IPS-20b (cell line): ENCODE results near the gene SELL.

ENCODE experiments used
- H3K27ac ChIP-seq: one replicate; pipeline ENCODE4 v1.5.1; 2013; ENCODE audit warnings: low read length
- H3K27me3 ChIP-seq: 2 replicates; pipeline ENCODE4 v1.6.1; 2013; ENCODE audit warnings: mild to moderate bottlenecking, low read length, inconsistent platforms; ENCODE audit not compliant: insufficient read depth
- H3K36me3 ChIP-seq: 2 replicates; pipeline ENCODE4 v1.6.1; 2013; ENCODE audit warnings: low read depth, mild to moderate bottlenecking, inconsistent platforms, low read length, moderate library complexity; ENCODE audit not compliant: insufficient read depth
- H3K4me1 ChIP-seq: 2 replicates; pipeline ENCODE4 v1.6.1; 2013; ENCODE audit warnings: mild to moderate bottlenecking, control low read depth, inconsistent platforms, low read length, moderate library complexity; ENCODE audit not compliant: insufficient read depth
- H3K4me3 ChIP-seq: 2 replicates; pipeline ENCODE4 v1.5.1; 2013; ENCODE audit warnings: mild to moderate bottlenecking, low read length, inconsistent platforms
- H3K9ac ChIP-seq: 2 replicates; pipeline ENCODE4 v1.6.1; 2013; ENCODE audit warnings: low read depth, mild to moderate bottlenecking, inconsistent platforms, low read length, moderate library complexity
- H3K9me3 ChIP-seq: 2 replicates; pipeline ENCODE4 v1.6.1; 2013; ENCODE audit warnings: mild to moderate bottlenecking, low read depth, low read length, inconsistent platforms; ENCODE audit not compliant: insufficient read depth

SELL gene

DNA sequence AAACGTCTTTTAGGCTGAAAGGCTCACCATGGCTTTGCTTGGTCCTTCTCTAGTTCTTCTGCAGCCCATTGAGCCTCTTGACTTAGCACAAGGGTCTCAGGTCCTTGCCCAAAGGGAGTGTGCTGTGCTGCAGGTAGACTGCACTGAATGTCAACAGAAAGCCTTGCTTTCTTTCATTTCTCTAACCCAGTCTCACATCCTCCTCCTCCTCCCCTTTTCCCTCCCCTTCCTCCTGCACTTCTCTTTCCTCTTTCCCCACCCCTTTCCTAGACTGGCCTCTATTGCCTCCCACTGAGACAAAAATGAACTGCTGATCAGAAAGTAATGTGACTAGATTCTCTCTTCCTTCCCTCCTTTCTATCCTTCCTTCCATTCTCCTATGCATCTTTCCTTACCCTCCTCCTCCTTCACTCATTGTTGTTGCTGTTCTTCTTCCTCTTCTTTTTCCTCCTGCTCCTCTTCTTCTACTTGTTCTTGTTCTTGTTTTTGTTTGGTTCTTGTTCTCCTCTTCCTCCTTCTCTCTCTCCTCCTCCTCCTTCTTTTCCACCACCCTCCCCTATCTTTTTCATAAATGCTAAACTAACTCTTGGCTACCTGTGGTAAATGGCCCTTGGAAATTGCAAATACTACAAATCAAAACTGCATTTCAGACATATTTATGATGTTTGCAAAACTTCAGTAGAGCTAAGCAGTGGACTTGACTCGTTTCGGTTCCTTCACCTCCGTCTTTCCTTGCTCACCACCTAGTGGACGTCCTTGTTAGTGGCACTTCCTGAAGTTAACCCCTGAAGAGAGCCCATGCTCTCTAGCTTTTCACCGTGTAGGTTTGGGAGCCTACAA is at the start of gene SELL:
Gene SELL, minus strand, starts transcription at position 152 of the 840 bp plus-strand sequence. Its CDS starts 122 bp downstream, at position 30.
- Histone ChIP-seq H3K36me3 (no peaks in the 10 kb centered on the region), H3K27ac (no peak within 1 kb of the TSS), H3K4me3 (peak within 1 kb of the TSS; percentile 20), H3K4me1 (peaks cover 4% of the 10 kb centered on the region), H3K9ac (no peak within 1 kb of the TSS), H3K27me3 (no peaks in the 10 kb centered on the region), H3K9me3 (no peaks in the 10 kb centered on the region)

DNA sequence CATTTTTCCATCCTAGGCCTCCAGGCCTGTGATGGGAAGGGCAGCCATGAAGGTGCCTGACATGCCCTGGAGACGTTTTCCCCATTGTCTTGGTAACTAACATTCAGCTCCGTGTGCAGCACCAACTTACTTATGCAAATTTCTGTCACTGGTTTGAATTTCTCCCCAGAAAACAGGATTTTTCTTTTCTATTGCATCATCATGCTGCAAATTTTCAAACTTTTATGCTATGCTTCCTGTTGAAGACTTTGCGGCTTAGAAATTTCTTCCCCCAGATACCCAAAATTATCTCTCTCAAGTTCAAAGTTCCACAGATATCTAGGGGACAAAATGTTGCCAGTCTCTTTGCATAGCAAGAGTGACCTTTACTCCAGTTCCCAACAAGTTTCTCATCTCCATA is 47.6 kb upstream of the SELL start:
- no peaks in the 10 kb centered on the region for H3K27me3 ChIP-seq
- H3K4me1 ChIP-seq = no peaks in the 10 kb centered on the region
- H3K36me3 ChIP-seq = no peaks in the 10 kb centered on the region
- H3K9ac ChIP-seq = no peak overlapping the region
- H3K4me3 ChIP-seq = no peak overlapping the region
- H3K9me3 ChIP-seq = peaks cover 13% of the 10 kb centered on the region
- no peak overlapping the region for H3K27ac ChIP-seq

DNA sequence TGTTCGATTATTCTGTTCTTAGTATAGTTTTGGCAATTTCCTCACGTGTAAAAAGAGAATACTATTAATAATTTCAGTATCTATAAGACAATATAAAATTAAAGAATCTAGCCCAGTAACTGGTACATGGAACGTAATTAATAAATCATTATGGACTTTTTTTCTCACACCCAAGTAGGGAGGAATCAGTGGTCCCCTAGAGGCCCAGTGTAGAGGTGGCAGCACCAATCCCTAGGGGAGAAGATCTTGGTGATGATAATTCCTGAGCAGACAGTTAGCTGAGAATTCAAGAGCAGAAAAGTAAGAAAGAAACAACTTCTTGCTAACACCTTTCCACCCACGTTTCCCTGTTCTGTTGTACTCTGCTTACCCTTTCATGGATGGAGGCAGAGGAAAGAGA is 42.1 kb upstream of the SELL start:
- H3K4me3 ChIP-seq = no peak overlapping the region
- H3K27me3 ChIP-seq = no peaks in the 10 kb centered on the region
- H3K27ac ChIP-seq = no peak overlapping the region
- no peaks in the 10 kb centered on the region for H3K4me1 ChIP-seq
- H3K36me3 ChIP-seq = no peaks in the 10 kb centered on the region
- peaks cover 1% of the 10 kb centered on the region for H3K9me3 ChIP-seq
- no peak overlapping the region for H3K9ac ChIP-seq

DNA sequence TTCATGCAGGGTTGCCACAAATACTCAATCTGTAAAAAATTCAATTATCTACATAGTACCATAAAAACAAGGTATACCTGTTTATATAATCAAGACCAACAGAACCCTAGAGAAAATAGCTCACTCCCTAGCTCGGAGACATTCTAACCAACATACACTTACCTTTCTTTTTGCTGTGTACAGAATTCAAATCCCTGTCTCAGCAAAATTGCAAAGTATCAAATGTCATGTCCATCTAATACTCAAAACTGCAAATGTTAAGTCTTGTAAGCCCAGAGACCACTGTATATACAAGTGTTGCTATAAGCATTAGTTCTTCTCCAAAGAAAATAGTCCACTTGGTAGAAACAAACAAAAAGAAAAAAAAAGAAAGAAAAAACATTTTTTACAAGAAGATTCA is 38.6 kb upstream of the SELL start:
- peaks cover 14% of the 10 kb centered on the region for H3K4me1 ChIP-seq
- H3K36me3 ChIP-seq = no peaks in the 10 kb centered on the region
- H3K9ac ChIP-seq = no peak overlapping the region
- H3K27ac ChIP-seq = no peak overlapping the region
- H3K9me3 ChIP-seq = no peaks in the 10 kb centered on the region
- no peaks in the 10 kb centered on the region for H3K27me3 ChIP-seq
- H3K4me3 ChIP-seq = no peak overlapping the region

DNA sequence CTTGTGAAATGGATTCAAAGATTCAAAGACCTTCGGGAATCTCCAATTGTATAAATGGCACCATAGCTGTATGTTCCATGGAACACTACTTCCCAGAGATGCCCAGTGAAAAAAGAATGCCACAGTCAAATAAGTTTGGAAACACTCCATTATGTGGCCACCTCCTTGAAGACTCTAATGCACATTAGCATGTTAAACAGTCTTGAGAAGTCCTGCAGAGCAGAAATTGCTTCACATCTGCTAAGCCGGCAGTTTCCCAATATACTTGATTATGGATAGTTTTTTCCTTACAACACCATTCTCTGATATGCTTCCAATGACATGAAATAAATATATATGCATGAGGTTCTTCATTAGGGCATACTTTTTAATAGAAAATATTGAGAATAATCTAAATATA is 35.1 kb upstream of the SELL start:
- Histone ChIP-seq H3K4me3 (no peak overlapping the region), H3K4me1 (peaks cover 18% of the 10 kb centered on the region), H3K9me3 (no peaks in the 10 kb centered on the region), H3K27ac (no peak overlapping the region), H3K36me3 (no peaks in the 10 kb centered on the region), H3K9ac (no peak overlapping the region), H3K27me3 (no peaks in the 10 kb centered on the region)

DNA sequence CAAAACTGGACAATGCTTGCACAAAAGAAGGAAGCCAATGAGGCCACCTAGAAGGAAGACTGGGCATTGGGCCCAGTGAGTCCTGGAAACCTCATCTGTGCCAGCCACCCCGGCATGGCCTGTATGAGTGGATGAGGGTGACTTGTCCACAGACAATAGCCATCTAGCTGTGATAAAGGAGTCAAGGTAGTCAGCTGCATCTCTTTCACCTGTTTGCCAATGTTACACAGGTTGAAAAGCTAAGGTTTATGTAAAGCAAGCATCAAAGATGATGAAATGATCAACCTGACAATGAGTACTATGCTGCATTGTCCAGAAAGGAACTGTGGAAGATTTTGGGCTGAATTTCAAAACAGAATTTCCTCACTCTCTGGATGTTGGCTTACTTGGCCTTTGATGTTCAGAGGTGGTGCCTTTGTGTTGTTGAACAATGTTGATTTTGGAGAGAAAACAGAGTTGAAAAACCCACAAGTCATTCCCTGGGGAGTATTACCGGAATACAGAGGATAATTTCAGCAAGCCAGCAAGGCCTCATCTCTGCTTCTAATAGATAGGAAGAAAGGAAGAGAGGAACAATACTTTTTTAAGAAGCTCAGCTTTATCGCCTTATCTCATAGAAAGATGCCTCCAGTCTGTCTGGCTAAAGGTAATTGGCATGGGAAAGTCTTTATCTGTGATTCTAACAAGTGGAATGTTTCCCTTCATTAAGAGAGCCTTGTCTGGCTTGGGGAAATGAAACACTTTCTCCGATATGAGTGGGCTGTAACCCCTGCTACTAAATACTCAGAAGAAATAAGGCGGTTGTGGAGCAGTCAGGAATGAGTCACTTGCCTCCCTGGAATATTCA is 33.8 kb upstream of the SELL start:
- H3K4me3 ChIP-seq = no peak overlapping the region
- no peaks in the 10 kb centered on the region for H3K9me3 ChIP-seq
- peaks cover 21% of the 10 kb centered on the region for H3K4me1 ChIP-seq
- no peaks in the 10 kb centered on the region for H3K27me3 ChIP-seq
- H3K9ac ChIP-seq = no peak overlapping the region
- H3K36me3 ChIP-seq = no peaks in the 10 kb centered on the region
- H3K27ac ChIP-seq = no peak overlapping the region

DNA sequence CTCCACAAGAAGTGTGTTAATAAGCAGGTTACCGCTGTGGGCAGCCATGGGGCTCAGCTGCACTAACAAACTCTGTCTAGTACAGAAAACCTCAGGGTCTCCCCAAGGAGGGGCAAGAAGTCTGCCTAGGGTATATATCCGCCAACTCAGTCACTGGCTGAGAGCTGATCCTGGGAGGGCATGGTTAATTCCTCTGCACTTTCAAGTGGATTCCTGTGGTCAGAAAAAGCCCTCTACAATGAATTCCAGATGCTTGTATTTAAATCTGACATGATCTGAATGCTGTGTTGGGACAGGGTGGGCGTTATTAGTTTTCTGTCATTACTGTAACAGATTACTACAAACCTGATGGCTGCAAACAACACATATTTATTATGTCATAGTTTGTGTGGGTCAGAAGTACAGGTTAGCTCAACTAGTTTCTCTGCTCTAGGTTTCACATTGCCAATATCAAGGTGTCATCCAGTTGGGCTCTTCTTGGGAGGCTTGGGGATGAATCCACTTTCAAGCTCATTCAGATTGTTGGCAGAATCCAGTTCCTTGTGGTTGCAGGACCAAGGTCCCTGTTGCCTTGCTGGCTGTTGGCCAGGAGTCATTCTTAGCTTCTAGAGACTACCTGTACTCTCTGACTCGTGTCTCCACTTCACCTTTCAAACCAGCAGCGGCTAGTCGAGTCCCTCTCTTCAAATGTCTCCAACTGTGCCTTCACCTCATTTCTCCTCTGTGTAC is 30.4 kb upstream of the SELL start:
- Histone ChIP-seq H3K27ac (no peak overlapping the region), H3K9ac (no peak overlapping the region), H3K4me3 (no peak overlapping the region), H3K36me3 (no peaks in the 10 kb centered on the region), H3K9me3 (no peaks in the 10 kb centered on the region), H3K27me3 (no peaks in the 10 kb centered on the region), H3K4me1 (peaks cover 26% of the 10 kb centered on the region)

DNA sequence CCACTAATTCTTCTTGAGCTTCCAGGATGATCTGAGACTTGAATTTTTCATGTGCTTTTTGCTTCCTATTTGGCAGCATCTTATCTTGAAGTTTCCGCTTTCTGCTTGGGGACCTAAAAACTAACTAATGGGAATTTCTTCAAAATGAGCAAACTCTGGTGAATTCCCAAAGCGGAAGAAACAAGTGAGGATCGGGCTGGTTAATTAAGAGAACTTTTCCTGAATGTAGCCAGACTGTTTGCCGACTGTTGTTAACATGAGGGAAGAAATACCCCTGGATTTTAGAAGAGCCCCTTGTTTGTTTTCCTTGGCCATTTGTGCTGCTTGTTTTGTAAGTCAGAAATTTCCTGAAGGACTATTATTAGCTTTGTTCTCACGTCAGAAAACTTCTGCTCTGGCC is 28.6 kb upstream of the SELL start:
- no peaks in the 10 kb centered on the region for H3K27me3 ChIP-seq
- H3K9me3 ChIP-seq = no peaks in the 10 kb centered on the region
- no peak overlapping the region for H3K27ac ChIP-seq

DNA sequence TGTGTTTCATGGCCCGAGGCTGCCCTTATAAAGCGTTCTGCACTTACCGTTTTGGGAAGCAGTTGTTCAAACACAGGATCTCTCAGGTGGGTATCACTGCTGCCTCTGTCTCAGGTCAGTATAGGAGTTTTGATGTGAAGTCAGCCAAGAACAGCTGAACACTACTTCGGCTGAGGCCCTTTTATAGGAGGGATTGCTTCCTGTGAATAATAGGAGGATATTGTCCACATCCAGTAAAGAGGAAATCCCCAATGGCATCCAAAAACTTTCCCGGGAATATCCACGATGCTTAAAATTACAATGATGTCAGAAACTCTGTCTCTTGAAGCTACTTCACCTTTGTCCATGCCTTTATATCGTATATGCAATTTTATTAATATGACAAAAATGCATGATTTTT is 22.5 kb upstream of the SELL start, which contains the start of gene SELE:
Gene SELE, minus strand, starts transcription at position 156 of the 400 bp plus-strand sequence. CDS start 467 bp downstream, outside the sequence.
- H3K9me3 ChIP-seq = no peaks in the 10 kb centered on the region
- H3K4me1 ChIP-seq = peaks cover 5% of the 10 kb centered on the region; the same call in 1 of the 2 replicates
- no peaks in the 10 kb centered on the region for H3K36me3 ChIP-seq
- no peaks in the 10 kb centered on the region for H3K27me3 ChIP-seq
- no peak within 1 kb of the TSS for H3K4me3 ChIP-seq
- no peak within 1 kb of the TSS for H3K27ac ChIP-seq
- no peak within 1 kb of the TSS for H3K9ac ChIP-seq

More for the DNA sequence above, 28.6 kb upstream of the SELL start:
- no peaks in the 10 kb centered on the region for H3K36me3 ChIP-seq
- peaks cover 12% of the 10 kb centered on the region for H3K4me1 ChIP-seq
- H3K4me3 ChIP-seq = no peak overlapping the region
- H3K9ac ChIP-seq = no peak overlapping the region

DNA sequence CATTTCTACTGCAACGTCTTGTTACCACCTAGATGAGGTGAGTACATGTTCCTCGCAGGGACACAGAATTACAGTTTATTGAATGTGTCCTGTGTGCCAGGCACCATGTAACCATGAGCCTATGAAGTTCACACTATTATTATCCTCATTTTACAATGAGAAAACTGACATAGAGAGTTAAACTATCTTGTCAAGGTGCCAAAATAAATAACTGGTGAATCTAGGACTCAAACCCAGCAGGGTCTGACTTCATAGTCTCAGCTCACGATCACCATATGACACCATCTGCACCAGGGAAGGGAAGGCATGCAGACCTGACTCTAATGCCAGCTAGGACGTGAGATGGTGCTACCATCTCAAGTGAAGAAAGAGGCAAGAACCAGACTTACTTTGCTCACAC is 20.0 kb upstream of the SELL start:
- H3K36me3 ChIP-seq = no peaks in the 10 kb centered on the region
- H3K27ac ChIP-seq = no peak overlapping the region
- H3K4me1 ChIP-seq = no peaks in the 10 kb centered on the region
- H3K9ac ChIP-seq = no peak overlapping the region
- no peaks in the 10 kb centered on the region for H3K27me3 ChIP-seq
- H3K4me3 ChIP-seq = no peak overlapping the region
- H3K9me3 ChIP-seq = no peaks in the 10 kb centered on the region

DNA sequence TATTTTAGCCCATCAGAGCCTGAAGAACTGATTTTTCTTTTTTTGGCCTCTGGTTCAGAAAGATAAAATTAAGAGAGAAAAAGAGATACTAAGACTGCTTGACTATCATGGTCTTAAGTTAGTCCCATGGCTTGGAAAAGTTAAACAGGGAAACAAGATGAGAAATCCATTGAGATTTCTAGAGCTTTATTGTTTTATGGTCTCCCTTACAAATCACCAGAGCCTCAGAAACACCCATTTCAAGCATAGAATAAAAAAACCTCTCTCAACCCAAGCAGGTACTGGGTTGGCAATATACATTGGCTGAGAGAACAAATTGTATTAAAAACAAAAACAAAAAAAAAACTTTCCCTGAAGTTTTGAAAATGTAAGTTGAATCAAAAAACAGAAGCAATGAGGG is 18.6 kb upstream of the SELL start:
- Histone ChIP-seq H3K27me3 (no peaks in the 10 kb centered on the region), H3K27ac (no peak overlapping the region), H3K9ac (no peak overlapping the region), H3K36me3 (no peaks in the 10 kb centered on the region), H3K4me1 (no peaks in the 10 kb centered on the region), H3K4me3 (no peak overlapping the region), H3K9me3 (no peaks in the 10 kb centered on the region)
